Measurements from ENCODE around the gene NUBP2.

NUBP2 gene

GRCh38 chr16:1790261-1790610, 7.5 kb downstream of the NUBP2 start:
- TF ChIP-seq CTCF (IDR thresholded peaks at IDR 0.05; ENCODE audit: extremely low read depth, insufficient read depth, missing control alignments) = no peak
- DNase-seq (ENCODE audit: low spot score) = no peak
- in situ Hi-C loops (cut with MboI; ENCODE audit: low pct_unique_long_range_greater_than_20kb, low sequenced_read_pairs, unreplicated experiment) = no loop called here

GRCh38 chr16:1790611-1791255, 8.0 kb downstream of the NUBP2 start:
- no peak for DNase-seq (ENCODE audit: low spot score)
- TF ChIP-seq CTCF (IDR thresholded peaks at IDR 0.05; ENCODE audit: extremely low read depth, insufficient read depth, missing control alignments) = no peak
- in situ Hi-C loops (cut with MboI; ENCODE audit: low pct_unique_long_range_greater_than_20kb, low sequenced_read_pairs, unreplicated experiment) = no loop called here

GRCh38 chr16:1791256-1791942, 8.6 kb downstream of the NUBP2 start:
- no peak for TF ChIP-seq CTCF (IDR thresholded peaks at IDR 0.05; ENCODE audit: extremely low read depth, insufficient read depth, missing control alignments)
- in situ Hi-C loops (cut with MboI; ENCODE audit: low pct_unique_long_range_greater_than_20kb, low sequenced_read_pairs, unreplicated experiment) = no loop called here
- DNase-seq (ENCODE audit: low spot score) = no peak

GRCh38 chr16:1791943-1792812, 9.4 kb downstream of the NUBP2 start:
- TF ChIP-seq CTCF (IDR thresholded peaks at IDR 0.05; ENCODE audit: extremely low read depth, insufficient read depth, missing control alignments) = no peak
- in situ Hi-C loops (cut with MboI; ENCODE audit: low pct_unique_long_range_greater_than_20kb, low sequenced_read_pairs, unreplicated experiment) = no loop called here
- DNase-seq (ENCODE audit: low spot score) = no peak

GRCh38 chr16:1792836-1793577, 10.2 kb downstream of the NUBP2 start:
- DNase-seq (ENCODE audit: low spot score) = no peak
- in situ Hi-C loops (cut with MboI; ENCODE audit: low pct_unique_long_range_greater_than_20kb, low sequenced_read_pairs, unreplicated experiment) = no loop called here
- TF ChIP-seq CTCF (IDR thresholded peaks at IDR 0.05; ENCODE audit: extremely low read depth, insufficient read depth, missing control alignments) = no peak

- in situ Hi-C loops (cut with MboI; ENCODE audit: low pct_unique_long_range_greater_than_20kb, low sequenced_read_pairs, unreplicated experiment) = no loop called here
- TF ChIP-seq CTCF (IDR thresholded peaks at IDR 0.05; ENCODE audit: extremely low read depth, insufficient read depth, missing control alignments) = no peak
- no peak for DNase-seq (ENCODE audit: low spot score)
Observed at GRCh38 chr16:1793578-1794220, 10.9 kb downstream of the NUBP2 start, which contains the start of gene IGFALS. Gene IGFALS (minus strand): TSS chr16:1793705. CDS start chr16:1793652, 53 bp downstream.

Measured in GM13977 (cell line).